ENCODE data around the gene ECE1.

GRCh38 chr1:21219674-21220073 lies 70.6 kb downstream of the ECE1 start:
- TF ChIP-seq SUZ12 (IDR thresholded peaks at IDR 0.05; ENCODE audit: extremely low read depth, insufficient read depth, insufficient read length) (no peak), YY1 (IDR thresholded peaks at IDR 0.05; ENCODE audit: insufficient read depth, insufficient read length) (no peak)

Measured in NT2/D1 (cell line).